Skin epidermis (tissue), 12 donors: Measurements from ENCODE around the gene CRP.
"Not testable (repeated sequence)": the region's sequence is repeated elsewhere in the genome, so short reads cannot be mapped to it uniquely, and the experiment has no call there.

Experiments used
- H3K27ac ChIP-seq, 21 experiments: fragments of 200-600 bp; sonication (generic) in 11 of 21; one replicate each; pipeline ENCODE4 v1.5.0; 2020; ENCODE audit warnings: mild to moderate bottlenecking in 3 of 21, inconsistent platforms in 2 of 21, moderate library complexity in 2 of 21
- H3K4me3 ChIP-seq, 7 experiments: fragments of 200-600 bp; sonication (generic) in 2 of 7; one replicate each; pipeline ENCODE4 v1.5.0; 2020; ENCODE audit warnings: inconsistent platforms in 2 of 7, mild to moderate bottlenecking in 2 of 7, moderate library complexity in 1 of 7

Gene CRP

DNA sequence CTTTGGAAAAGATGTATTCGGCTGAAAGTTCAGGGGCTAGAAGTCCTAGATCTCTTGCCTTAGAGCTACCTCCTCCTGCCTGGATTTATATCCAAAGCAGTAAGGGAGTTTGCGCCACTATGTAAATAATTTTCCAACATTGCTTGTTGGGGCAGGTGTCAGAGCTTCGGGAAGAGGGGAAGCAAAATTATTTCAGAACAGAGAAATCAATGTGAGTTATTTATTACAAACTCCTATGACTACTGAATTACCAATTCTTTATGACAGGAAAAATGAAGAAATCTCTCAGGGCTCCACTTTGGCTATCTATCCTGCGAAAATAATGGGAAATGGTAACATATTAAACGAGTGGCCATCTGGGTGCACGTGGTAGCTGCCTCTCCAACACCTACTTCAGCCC, at the start of gene CRP:
Gene CRP (minus strand): TSS at position 61 of the 400 bp plus-strand sequence. CDS start 104 bp downstream, outside the sequence.
- no peak within 1 kb of the TSS for H3K4me3 ChIP-seq
- H3K27ac ChIP-seq, result no peak within 1 kb of the TSS

GRCh38 chr1:159763686-159764085, 49.3 kb upstream of the CRP start:
- H3K4me3 ChIP-seq, result no peak overlapping the region
- H3K27ac ChIP-seq, result no peak overlapping the region

GRCh38 chr1:159756397-159756796, 42.0 kb upstream of the CRP start:
- peak overlapping the region in 1 of 21 experiments; percentile 22 for H3K27ac ChIP-seq
- H3K4me3 ChIP-seq, result no peak overlapping the region

GRCh38 chr1:159755451-159756007, 41.1 kb upstream of the CRP start:
- Histone ChIP-seq H3K27ac (no peak overlapping the region), H3K4me3 (no peak overlapping the region)

GRCh38 chr1:159753386-159753785, 39.0 kb upstream of the CRP start:
- H3K27ac ChIP-seq, result peak overlapping the region in 7 of 21 experiments; percentile 3 to 71 (median 26)

GRCh38 chr1:159752135-159752580, 37.8 kb upstream of the CRP start:
- H3K4me3 ChIP-seq, result no peak overlapping the region
- peak overlapping the region in 6 of 21 experiments; percentile 14 to 74 (median 68) for H3K27ac ChIP-seq

More at GRCh38 chr1:159753386-159753785, 39.0 kb upstream of the CRP start:
- H3K4me3 ChIP-seq, result no peak overlapping the region

GRCh38 chr1:159751031-159751430, 36.6 kb upstream of the CRP start:
- Histone ChIP-seq H3K4me3 (no peak overlapping the region), H3K27ac (peak overlapping the region in 3 of 21 experiments; percentile 37 to 74 (median 73))

- H3K27ac ChIP-seq, result no peak overlapping the region
- H3K4me3 ChIP-seq, result no peak overlapping the region
Measured at GRCh38 chr1:159750621-159751020, 36.2 kb upstream of the CRP start.

DNA sequence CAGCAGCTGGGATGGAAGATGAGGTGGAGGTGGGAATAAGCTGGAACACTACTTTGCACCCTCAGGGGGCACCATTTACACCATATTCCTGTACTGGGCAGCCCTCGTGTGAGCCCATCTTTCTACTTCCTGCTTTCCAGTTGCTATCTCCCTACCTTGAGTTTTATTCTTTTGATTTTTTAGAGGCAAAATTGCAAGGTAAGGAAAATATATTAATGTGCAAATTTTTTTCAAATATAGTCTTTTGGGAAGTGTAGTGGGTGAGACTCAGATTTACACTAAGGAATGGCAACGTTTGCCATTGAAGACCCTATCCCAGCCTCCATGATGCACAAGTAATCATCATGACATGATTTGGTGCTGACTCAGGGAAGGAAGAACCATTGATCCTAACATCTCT, 35.2 kb upstream of the CRP start:
- no peak overlapping the region for H3K4me3 ChIP-seq
- H3K27ac ChIP-seq, result no peak overlapping the region

DNA sequence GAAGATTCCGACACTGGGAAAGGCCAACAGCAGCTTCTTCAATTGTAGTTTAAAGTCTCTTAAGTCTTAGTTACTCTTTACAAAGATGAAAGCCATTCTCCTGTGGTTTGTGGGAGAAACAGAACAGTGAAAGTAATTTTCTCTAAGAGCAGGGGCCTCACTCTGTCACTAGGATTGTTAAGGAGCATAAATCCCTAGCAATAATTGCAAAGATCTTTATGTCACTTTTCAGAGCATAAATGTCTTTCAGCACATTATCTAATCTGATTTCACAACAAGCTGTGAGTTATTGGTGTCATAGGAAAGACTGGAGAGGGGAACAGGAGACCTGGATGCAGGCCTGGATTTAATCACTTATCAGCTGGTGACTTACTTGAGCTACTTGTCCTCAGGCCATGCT, 34.0 kb upstream of the CRP start:
- Histone ChIP-seq H3K4me3 (no peak overlapping the region), H3K27ac (no peak overlapping the region)

- H3K27ac ChIP-seq, result no peak overlapping the region
- no peak overlapping the region for H3K4me3 ChIP-seq
Measured at GRCh38 chr1:159746666-159747065, 32.3 kb upstream of the CRP start.

DNA sequence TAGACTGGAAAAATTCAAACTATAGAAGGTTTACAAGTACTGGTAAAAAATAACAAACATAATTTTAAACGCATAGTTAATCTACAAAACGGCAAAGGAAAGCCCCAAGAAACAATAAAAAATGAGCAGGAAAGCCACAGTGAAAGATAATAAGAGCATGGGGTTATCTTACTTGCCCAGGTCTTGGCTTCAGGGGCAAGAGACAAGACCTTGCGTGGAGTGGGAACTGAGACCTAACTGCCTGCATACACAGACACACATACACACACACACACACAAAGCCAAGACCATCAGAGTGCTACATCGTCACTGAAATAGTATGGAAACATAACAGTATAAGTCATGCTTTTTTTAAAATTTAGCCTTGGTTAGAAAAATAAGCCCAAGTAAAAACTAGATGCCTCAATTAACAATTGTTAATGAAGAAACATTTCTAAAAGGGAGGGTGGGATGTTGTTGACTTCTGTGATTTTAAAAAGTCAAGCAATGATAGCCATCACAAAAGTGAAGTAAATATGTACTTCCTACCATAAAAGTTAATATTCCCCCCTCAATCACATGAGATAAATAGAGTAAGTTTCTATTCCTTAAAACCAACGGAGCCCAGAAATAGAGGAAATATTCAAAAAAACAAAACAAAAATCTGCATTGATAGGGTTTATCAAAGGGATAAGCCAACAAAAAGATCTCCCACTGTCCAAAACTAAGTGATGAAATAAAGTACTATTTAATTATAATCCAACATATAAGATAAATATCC, 29.4 kb upstream of the CRP start:
- Histone ChIP-seq H3K27ac (no peak overlapping the region), H3K4me3 (no peak overlapping the region)

- Histone ChIP-seq H3K27ac (no peak overlapping the region), H3K4me3 (no peak overlapping the region)
Measured at GRCh38 chr1:159737238-159737916, 23.0 kb upstream of the CRP start.

DNA sequence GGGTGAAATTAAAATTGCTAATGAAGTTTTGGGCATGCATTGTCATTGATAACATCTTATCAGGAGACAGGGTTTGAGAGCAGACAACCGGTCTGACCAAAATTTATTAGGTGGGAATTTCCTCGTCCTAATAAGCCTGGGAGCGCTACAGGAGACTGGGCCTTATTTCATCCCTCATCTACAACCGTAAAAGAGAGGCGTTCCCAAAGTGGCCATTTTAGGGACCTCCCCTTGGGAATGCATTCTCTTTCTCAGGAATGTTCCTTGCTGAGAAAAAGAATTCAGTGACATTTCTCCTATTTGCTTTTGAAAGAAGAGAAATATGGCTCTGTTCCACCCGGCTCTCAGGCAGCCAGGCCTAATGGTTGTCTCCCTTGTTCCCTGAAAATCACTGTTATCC, 8.8 kb upstream of the CRP start:
- H3K27ac ChIP-seq, H3K4me3 ChIP-seq: not testable (repeated sequence)

GRCh38 chr1:159719990-159720389, 5.6 kb upstream of the CRP start:
- Histone ChIP-seq H3K27ac (no peak overlapping the region), H3K4me3 (no peak overlapping the region)

DNA sequence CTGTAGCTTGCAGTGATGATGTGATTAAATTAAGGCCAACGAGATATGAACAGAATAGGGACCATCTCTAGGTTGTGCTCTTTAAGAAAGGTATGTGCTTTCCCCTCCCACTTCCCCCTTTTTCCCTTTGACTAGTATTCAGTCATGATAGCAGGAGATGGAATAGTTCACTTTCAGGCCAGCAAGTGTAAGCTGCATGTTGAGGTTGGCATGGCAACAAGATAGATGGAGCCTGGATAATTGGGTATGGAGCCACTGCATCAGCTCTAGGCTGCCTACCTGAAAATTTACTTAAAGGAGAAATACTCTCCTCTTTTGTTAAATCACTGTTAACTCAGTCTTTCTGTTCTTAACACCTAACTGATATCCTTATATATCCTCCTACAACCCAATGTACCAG, 1.5 kb upstream of the CRP start:
- H3K4me3 ChIP-seq, result no peak overlapping the region
- no peak overlapping the region for H3K27ac ChIP-seq

DNA sequence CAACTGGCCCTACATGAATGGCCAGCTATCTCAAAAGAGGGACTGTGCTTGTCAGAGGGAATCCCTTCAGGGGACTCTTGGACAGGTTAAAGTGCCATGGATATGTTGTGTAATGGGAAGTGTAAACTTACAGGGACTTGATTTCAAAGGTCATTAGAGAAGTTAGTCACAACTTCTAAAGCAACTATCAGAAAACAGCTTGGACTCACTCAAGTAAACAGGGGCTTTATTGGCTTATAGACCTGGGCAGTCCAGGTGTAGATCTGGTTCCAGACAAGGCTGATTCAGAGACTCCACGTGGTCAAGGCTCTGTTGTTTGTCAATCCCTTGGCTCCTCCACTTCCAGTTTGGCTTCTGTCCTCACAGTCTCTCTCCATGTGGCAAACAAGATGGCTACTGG, 2.3 kb downstream of the CRP start:
- H3K4me3 ChIP-seq, result no peak overlapping the region
- no peak overlapping the region for H3K27ac ChIP-seq

GRCh38 chr1:159707472-159708260, 6.7 kb downstream of the CRP start:
- H3K27ac ChIP-seq, result no peak overlapping the region
- H3K4me3 ChIP-seq, result no peak overlapping the region

DNA sequence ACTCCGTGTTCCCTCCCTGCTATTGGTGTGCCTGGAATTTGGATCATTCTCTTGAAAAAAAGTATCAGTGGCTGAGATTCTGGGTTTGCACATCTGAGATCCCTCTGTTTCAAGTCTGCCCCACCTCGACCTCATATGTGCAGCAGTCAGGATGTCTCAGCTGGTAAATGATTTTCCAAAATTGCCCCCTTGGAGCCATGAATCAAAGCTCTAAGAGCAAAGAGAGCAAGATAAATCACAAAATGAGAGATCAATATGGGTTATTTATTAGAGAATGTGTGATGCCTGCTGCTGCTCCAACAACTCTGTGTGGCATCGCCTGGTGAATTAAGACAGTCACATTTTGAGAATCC, 8.5 kb downstream of the CRP start:
- no peak overlapping the region for H3K4me3 ChIP-seq
- no peak overlapping the region for H3K27ac ChIP-seq

- Histone ChIP-seq H3K27ac (no peak overlapping the region), H3K4me3 (no peak overlapping the region)
Measured at GRCh38 chr1:159705251-159705903, 9.0 kb downstream of the CRP start.
